IPS-15b (cell line): Measurements from ENCODE around the gene HES1.

Source experiments
- H3K27me3 ChIP-seq: one replicate; pipeline ENCODE4 v1.6.1; 2013; ENCODE audit warnings: low read length; ENCODE audit not compliant: control insufficient read depth, insufficient read depth
- H3K36me3 ChIP-seq: one replicate; pipeline ENCODE4 v1.6.1; 2013; ENCODE audit warnings: low read length; ENCODE audit not compliant: control insufficient read depth, insufficient read depth
- H3K4me1 ChIP-seq: one replicate; pipeline ENCODE4 v1.6.1; 2013; ENCODE audit warnings: mild to moderate bottlenecking, low read length; ENCODE audit not compliant: control insufficient read depth, insufficient read depth
- H3K4me3 ChIP-seq: one replicate; pipeline ENCODE4 v1.5.1; 2013; ENCODE audit warnings: low read depth, low read length
- H3K9ac ChIP-seq: one replicate; pipeline ENCODE4 v1.6.1; 2013; ENCODE audit warnings: low read depth, mild to moderate bottlenecking, low read length
- H3K9me3 ChIP-seq: one replicate; pipeline ENCODE4 v1.6.1; 2013; ENCODE audit warnings: mild to moderate bottlenecking, low read length; ENCODE audit not compliant: control insufficient read depth, insufficient read depth

The HES1 gene

GRCh38 chr3:194132465-194133286 lies 3.3 kb upstream of the HES1 start:
- Histone ChIP-seq H3K4me3 (peak overlapping the region; percentile 0), H3K27me3 (peaks cover 50% of the 10 kb centered on the region), H3K9me3 (no peaks in the 10 kb centered on the region), H3K4me1 (peaks cover 46% of the 10 kb centered on the region), H3K36me3 (no peaks in the 10 kb centered on the region), H3K9ac (no peak overlapping the region)

DNA sequence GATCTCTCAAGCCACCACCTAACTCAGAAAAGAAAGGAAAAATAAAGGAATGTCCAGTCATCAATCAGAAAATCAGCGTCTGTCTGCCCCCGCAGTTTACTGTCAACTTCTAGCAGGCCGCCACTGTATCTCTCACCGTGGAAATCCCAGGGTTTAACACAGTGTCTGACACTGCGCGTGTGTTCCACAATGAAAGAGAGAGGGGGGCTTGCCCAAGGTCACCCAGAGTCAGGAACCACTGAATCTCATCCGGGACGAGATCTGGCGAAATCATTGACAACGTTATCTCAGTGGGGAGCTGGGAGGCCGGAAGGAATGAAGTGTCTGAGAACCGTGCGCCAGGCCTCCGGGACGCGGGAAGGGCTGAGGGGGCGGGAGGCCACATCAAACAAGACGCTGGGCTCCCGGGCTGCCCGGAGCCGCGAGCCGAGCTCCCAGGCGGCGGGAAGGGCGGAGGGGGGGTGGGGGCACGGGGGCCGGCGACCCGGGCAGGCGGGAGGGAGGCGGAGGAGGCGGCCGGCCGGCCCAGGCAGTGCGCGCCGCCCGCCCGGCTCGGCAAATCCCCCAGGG lies 2.2 kb upstream of the HES1 start:
- Histone ChIP-seq H3K27me3 (peaks cover 58% of the 10 kb centered on the region), H3K9me3 (no peaks in the 10 kb centered on the region), H3K4me3 (peak overlapping the region; percentile 52), H3K36me3 (no peaks in the 10 kb centered on the region), H3K4me1 (peaks cover 46% of the 10 kb centered on the region), H3K9ac (no peak overlapping the region)

GRCh38 chr3:194134231-194134756 lies 1.7 kb upstream of the HES1 start:
- Histone ChIP-seq H3K9me3 (no peaks in the 10 kb centered on the region), H3K36me3 (no peaks in the 10 kb centered on the region), H3K4me3 (peak overlapping the region; percentile 48), H3K27me3 (peaks cover 64% of the 10 kb centered on the region), H3K4me1 (peaks cover 50% of the 10 kb centered on the region), H3K9ac (no peak overlapping the region)

GRCh38 chr3:194134757-194135515 lies 1.0 kb upstream of the HES1 start:
- Histone ChIP-seq H3K4me1 (peaks cover 46% of the 10 kb centered on the region), H3K9ac (no peak overlapping the region), H3K4me3 (peak overlapping the region; percentile 53), H3K9me3 (no peaks in the 10 kb centered on the region), H3K27me3 (peaks cover 64% of the 10 kb centered on the region), H3K36me3 (no peaks in the 10 kb centered on the region)

DNA sequence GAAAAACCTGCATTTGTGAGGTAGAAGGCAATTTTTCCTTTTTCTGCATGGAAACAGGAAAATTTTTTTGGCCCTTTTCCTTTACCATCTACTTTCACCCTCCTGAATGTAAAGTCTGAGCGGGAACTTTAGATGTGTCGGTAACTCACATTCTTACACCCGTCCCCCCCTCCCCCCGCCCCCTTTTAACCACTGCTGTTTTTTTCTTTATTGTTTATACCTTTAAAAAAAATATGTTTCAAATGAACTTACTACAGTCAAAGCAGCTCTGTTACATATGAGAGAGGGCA lies 487 bp upstream of the HES1 start:
- H3K27me3 ChIP-seq: peaks cover 63% of the 10 kb centered on the region
- H3K36me3 ChIP-seq: no peaks in the 10 kb centered on the region
- peaks cover 46% of the 10 kb centered on the region for H3K4me1 ChIP-seq
- peak overlapping the region; percentile 53 for H3K4me3 ChIP-seq
- H3K9ac ChIP-seq: no peak overlapping the region
- no peaks in the 10 kb centered on the region for H3K9me3 ChIP-seq

DNA sequence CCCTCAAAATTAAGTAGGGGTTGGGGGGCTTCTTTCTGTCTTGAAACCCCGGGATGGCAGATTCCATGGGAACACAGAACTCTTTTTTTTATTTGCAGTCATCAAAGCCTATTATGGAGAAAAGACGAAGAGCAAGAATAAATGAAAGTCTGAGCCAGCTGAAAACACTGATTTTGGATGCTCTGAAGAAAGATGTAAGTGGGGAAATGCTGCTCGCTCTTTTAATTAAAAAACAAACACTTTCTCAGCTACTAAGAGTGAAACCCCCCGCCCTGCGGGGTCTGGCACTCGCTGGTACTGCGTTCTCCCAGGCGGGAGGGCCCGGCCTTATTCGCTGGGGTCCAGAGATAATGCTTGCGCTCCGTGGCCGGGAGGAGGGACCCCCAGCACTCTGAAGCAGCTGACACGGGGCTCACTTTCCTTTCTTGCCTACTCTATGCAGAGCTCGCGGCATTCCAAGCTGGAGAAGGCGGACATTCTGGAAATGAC lies 615 bp downstream of the HES1 start:
- Histone ChIP-seq H3K36me3 (no peaks in the 10 kb centered on the region), H3K27me3 (peaks cover 53% of the 10 kb centered on the region), H3K4me1 (peaks cover 38% of the 10 kb centered on the region), H3K9me3 (no peaks in the 10 kb centered on the region), H3K9ac (no peak overlapping the region), H3K4me3 (peak overlapping the region; percentile 75)

DNA sequence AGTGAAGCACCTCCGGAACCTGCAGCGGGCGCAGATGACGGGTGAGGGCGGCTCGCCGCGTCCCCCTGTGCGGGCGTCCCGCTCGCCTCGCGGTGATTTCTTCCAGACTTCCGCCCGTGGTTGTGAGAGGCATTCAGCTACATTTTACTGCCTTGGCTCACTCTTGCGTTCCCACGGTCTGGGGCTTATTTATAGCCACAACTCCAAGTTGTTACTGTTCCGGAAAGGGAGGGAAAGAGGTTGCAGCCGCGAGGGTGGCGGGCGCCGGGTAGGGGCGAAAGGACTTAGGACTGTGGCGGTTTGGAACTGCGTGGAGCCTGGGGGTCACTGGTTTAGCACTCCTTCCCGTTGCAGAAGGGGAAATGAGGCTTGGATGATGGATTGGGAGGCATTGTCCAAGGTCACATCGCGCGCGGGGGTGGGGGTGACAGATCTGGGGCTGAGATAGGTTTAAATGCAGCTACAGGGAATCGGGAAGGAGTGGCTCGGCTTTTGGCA lies 1.1 kb downstream of the HES1 start:
- Histone ChIP-seq H3K4me3 (peak overlapping the region; percentile 75), H3K4me1 (peaks cover 36% of the 10 kb centered on the region), H3K9ac (no peak overlapping the region), H3K9me3 (no peaks in the 10 kb centered on the region), H3K36me3 (no peaks in the 10 kb centered on the region), H3K27me3 (peaks cover 48% of the 10 kb centered on the region)

- Histone ChIP-seq H3K4me1 (peaks cover 36% of the 10 kb centered on the region), H3K9ac (no peak overlapping the region), H3K9me3 (no peaks in the 10 kb centered on the region), H3K27me3 (peaks cover 49% of the 10 kb centered on the region), H3K4me3 (peak overlapping the region; percentile 75), H3K36me3 (no peaks in the 10 kb centered on the region)
Measured at GRCh38 chr3:194137506-194138474, 1.8 kb downstream of the HES1 start.

DNA sequence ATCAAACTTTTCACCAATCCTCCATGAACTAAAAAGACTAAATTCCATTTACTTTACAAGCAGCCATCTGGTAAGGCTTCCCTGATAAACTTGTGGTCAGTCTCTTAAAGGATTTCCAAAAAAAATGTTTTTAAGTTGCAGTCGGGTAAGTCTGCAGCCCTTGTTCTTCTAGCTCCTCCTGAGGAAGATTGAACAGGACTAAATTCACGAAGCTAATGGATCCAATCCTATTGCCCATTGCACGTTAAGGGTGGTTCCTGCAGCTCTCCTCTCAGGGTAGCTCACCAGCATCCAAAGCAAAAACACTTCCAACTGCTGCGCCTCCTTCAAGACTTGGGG lies 2.8 kb downstream of the HES1 start:
- Histone ChIP-seq H3K9ac (no peak overlapping the region), H3K4me1 (peaks cover 27% of the 10 kb centered on the region), H3K36me3 (no peaks in the 10 kb centered on the region), H3K4me3 (peak overlapping the region; percentile 31), H3K27me3 (peaks cover 45% of the 10 kb centered on the region), H3K9me3 (no peaks in the 10 kb centered on the region)

DNA sequence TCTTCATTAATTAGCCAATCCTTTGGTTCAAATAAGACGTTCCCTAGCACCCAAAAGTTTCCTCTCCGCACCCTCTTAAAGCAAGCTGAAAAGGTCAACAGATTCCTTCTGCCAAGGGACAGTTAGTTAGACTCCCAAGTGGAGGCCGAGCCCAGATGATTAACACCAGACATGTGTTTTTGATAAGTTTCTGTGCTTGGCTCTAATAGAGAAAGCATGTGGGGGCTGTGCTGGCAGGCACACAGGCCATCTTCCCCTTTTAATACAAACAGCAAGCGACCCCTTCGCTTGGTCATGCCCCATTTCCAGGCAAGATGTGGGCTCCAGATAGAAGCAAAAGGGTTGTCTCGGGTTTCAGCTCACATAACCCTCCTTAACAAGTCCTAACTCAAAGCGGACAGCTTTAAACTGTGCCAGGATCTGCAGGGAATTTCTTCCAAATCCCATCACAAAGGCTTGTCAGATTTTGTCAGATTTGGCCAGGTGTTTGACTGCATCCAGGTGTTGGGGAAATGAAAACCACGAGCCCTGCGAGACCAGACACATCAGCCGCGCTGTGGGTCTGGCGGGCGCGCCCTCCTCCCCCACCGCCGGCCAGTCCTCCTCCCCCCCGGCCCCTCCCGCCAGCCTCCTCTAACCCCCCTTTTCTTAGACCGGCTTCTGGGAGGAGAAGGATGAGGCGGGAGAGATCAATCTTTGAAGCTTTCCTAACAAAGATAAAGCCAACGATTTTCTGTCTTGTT lies 3.3 kb downstream of the HES1 start:
- Histone ChIP-seq H3K4me1 (peaks cover 26% of the 10 kb centered on the region), H3K27me3 (peaks cover 49% of the 10 kb centered on the region), H3K9ac (no peak overlapping the region), H3K9me3 (no peaks in the 10 kb centered on the region), H3K4me3 (peak overlapping the region; percentile 31), H3K36me3 (no peaks in the 10 kb centered on the region)
